CD4-positive, alpha-beta T cell treated with Interleukin-10 for 1 hour (primary cell): Measurements from ENCODE around the gene NFATC2IP.
"Not testable (repeated sequence)": the region's sequence is repeated elsewhere in the genome, so short reads cannot be mapped to it uniquely, and the experiment has no call there.

Source experiments
- DNase-seq: peaks from one replicate; pipeline ENCODE4 v3.0.0-alpha.2; 2020

The NFATC2IP gene

DNA sequence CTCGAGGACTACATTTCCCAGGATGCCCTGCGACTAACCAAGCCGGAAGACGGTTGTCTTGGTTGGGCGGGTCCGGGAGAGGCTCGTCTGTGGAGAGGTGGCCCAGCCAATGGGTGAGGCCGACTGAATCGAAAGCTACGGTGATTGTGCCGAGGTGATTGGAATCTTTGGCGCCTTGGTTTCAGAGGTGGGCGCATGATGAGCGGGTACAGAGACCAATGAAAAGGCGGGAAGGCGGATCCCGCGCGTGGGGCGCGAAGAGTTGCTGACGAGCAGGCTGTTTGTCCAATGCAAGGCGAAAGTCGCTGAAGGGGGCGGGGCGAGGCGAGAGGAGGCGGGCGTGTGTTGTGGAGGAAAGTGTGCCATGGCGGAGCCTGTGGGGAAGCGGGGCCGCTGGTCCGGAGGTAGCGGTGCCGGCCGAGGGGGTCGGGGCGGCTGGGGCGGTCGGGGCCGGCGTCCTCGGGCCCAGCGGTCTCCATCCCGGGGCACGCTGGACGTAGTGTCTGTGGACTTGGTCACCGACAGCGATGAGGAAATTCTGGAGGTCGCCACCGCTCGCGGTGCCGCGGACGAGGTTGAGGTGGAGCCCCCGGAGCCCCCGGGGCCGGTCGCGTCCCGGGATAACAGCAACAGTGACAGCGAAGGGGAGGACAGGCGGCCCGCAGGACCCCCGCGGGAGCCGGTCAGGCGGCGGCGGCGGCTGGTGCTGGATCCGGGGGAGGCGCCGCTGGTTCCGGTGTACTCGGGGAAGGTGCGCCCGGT is at the start of gene NFATC2IP:
TSS of gene NFATC2IP (plus strand) at position 290 of the 762 bp plus-strand sequence. CDS start at position 365, 75 bp downstream.
- DNase-seq = peak; percentile 100

GRCh38 chr16:28901862-28902261 is 48.9 kb upstream of the NFATC2IP start:
- DNase-seq = no peak

DNA sequence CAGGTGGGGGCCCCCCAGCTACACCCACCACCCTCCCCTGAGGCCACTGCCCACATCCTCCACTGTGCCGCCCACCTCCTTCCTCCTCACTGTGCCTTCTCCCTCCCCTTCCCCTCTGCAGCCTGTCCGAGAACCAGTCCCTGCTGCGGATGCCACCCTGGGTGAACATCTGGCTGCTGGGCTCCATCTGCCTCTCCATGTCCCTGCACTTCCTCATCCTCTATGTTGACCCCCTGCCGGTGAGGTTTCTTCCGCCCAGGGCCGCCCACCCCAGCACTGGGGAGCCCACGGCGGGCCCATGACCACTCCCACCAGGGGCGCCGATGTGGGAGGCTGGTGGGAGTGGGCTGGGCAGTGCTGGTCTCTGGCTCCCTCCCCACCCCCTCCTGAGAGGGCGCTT is 47.8 kb upstream of the NFATC2IP start:
- DNase-seq = no peak

DNA sequence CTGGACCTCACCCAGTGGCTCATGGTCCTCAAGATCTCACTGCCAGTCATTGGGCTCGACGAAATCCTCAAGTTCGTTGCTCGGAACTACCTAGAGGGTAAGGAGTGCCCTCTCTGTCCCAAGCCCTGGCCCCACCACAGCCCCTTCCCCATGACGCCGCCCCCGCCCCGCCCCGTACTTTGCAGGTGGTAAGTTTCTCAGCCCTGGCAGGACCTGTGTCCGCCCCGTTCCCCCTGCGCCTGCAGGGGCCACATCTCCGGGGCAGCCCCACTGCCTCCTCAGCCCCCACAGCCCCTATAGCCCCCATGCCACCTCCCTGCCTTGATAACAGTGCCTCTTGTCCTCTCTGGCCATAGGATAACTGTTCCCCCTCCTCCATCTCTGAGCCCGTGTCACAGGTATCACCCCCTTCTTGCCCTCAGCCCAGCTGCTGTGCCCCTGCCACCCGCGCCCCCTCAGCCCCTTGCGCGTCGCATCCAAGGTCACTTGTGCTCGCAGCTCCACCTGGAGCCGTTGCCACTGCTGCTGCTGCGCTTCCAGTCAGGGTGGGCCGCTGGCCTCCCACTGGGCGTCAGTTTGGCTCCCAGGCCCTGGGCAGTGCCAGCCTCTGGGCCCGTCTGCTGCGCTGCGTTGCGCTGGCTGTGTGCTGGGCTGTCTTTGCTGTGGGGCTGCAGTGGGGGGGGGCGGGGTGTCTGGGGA is 47.2 kb upstream of the NFATC2IP start:
- no peak for DNase-seq

- no peak for DNase-seq
Measured at GRCh38 chr16:28904363-28904762, 46.4 kb upstream of the NFATC2IP start.

DNA sequence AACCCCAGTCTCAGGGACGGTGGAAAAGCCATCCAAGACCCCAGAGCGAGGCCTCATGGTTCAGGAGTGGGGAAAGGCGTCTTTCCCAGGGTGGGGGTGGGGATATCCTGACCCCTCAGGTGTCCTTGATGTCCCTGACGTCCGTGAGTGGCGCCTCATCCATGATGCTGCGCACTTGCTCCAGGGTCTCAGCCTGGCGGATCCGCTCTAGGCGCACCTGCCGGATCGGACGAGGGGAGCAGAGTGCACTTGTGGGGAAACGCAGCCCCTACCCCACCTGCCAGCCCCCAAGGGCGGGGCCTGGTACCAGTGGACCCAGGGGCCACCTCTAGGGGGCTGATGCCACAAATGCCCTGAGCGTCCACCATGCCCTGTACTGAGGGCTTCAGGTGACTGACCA is 45.9 kb upstream of the NFATC2IP start:
- DNase-seq = no peak

GRCh38 chr16:28905229-28905754 is 45.4 kb upstream of the NFATC2IP start:
- no peak for DNase-seq

GRCh38 chr16:28905800-28906372 is 44.9 kb upstream of the NFATC2IP start:
- DNase-seq = no peak

DNA sequence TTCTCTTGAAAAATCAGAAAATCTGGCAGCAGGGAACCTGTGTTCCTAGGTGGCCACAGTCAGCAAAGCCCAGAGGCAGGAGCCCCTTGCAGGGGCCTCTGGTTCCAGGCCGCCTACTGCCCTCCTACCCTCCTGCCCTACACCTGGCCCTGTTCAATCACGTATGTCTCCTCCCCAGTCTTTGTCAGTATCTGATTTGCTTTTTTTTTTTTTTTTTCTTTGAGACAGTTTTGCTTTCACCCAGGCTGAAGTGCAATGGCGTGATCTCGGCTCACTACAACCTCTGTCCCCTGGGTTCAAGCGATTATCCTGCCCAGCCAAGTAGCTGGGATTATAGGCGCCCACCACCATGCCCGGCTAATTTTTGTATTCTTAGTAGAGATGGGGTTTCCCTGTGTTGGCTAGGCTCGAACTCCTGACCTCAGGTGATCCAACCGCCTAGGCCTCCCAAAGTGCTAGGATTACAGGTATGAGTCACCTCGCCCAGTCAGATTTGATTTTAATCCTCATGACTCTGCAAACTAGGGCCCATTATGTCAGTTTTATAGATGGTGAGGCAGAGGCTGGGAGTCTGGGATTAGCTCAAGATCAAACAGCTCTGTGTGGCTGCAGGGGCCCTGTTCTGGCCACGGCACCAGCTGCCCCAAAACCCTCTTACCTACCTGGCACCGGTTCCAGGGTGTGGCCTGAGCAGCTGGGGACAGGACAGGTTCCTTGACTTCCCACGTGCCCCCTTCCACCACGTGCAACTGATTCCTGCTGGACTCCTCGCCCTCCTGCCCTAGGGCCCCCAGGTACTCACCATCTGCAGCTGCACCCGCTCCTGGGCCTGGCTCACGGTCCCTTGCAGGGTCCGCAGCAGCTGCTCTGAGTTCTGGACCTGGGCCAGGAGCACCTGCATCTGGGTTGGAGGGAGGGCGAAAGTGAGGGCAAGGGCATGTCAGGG is 40.4 kb upstream of the NFATC2IP start:
- DNase-seq = no peak

DNA sequence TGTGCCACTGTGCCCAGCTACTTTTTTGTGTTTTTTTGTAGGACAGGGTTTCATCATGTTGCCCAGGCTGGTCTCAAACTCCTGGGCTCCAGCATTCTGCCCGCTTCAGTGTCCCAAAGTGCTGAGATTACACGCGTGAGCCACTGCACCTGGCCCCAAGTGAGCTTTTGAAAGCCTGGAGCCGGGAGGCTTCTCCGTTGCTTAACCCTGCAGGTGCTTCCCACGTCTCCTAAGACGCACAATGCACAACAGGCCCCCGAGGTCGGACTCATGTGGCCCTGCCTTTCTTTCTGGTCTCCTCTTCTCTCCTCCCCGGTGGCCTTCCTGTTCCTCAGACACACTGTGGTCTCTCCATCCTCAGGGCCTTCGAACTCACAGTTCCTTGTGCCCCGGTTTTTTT is 38.2 kb upstream of the NFATC2IP start:
- DNase-seq = no peak

DNA sequence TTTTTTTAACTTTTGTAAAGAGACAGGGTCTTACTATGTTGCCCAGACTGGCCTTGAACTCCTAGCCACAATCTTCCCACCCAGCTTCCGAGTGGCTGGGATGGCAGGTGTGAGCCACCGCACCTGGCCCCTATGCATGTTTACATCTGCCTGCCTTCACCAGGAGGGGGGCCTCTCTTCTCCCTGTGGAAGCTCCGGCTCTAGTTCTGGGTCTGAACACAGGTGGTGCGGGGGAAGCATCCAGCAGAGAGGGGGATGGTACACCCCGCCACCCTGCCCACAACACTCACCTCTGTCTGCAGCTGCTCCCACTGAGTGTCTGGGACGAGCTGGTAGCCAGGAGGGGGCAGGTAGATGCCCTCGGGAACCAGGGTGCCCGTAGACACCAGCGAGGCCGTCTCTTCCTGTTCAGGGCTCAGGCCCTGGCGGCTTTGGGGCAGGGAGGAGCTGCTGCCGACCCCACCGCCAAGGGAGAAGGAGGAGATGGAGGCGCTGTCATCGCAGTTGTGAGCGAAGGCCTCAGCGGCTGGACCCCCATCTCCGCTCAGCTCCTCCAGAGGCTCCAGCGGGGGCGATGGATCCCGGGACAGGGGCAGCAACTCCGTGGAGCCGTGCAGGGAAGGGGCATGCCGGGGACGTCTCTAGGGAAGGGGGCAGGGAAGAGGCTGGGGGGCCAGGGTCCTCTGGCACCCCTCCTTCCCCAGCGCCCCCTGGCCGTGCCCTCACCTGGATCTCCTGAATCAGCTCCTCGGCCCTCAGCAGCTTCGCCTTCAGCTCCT is 36.6 kb upstream of the NFATC2IP start:
- no peak for DNase-seq

DNA sequence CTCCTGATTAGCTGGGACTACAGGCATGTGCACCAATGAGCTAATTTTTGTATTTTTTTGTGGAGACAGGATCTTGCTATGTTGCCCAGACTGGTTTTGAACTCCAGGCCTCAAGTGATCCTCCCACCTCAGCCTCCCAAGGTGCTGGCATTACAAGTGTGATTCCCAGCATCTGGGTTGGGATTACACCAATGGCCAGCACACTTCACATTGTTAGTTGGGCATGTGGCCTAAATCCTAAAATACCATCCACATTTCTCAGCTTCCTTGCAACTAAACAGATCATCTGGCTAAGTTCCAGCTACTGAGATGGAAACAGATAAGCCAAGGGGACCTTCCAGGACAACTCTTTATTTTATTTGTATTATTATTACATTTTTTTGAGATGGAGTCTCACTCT is 35.6 kb upstream of the NFATC2IP start:
- DNase-seq = no peak

DNA sequence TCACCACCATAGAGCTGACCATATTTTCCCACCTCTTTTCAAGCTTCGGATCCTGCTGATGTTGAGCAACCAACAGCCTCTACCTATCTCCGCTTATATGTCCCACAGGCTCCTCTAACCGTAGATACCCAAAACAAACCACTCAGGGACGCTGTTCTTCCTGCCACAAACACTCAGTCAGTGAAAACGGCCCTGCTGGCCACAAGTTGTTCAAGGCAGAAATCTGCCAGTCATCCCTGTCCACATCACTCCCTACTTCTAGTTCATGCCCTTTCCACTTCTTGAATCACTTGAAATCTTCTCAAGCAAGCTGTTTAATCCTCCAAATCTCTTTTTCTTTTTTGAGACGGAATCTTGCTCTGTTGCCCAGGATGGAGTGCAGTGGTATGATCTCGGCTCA is 33.6 kb upstream of the NFATC2IP start:
- DNase-seq = no peak

- no peak for DNase-seq
Measured at GRCh38 chr16:28918698-28919097, 32.0 kb upstream of the NFATC2IP start.

DNA sequence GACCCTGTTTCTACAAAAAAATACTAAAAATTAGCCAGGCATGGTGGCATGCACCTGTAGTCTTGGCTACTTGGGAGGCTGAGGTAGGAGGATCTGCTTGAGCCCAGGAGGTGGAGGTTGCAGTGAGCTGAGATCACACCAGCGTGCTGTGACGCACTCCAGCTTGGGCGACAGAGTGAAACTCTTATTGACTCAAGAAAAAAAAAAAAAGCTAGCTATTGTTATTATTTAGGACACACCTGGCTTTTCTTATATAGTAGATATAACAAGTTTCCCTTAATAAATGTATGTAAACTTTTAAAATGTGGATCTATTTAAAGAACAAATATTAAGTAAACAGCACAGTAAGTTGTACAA is 27.5 kb upstream of the NFATC2IP start:
- DNase-seq = no peak

GRCh38 chr16:28923652-28924398 is 26.9 kb upstream of the NFATC2IP start:
- peak; percentile 10 for DNase-seq

- no peak for DNase-seq
Measured at GRCh38 chr16:28924399-28924761, 26.4 kb upstream of the NFATC2IP start.

DNA sequence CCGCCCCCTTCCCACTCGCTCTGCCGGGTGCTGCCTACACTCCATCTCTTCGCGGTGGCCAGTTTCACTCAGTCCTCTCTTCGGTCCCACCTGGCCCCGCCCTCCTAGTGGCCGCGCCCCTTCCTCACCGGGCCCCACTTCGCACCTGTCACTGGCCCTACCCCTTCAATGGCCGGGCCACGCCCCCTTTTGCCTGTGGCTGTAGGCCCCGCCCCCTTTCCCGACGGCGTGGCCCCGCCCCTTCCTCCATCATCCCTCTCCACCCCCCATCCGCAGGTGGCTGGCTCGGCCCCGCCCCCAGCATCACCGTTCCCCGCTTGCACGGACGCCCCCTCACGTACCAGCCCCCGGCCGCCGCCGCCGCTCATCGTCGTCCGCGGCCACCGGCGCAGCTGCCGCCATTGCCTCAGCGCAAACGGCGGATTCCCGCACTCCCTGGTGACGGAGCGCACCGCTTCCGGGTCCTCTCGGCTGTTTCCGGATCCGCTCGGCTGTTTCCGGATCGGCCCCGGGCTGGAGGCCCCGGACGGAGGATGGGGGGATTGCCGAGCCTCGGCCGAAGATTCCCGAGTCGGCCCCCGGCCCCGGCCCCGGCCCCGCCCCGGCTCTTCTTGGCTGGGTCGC is 25.9 kb upstream of the NFATC2IP start, which contains the start of gene RABEP2:
TSS of gene RABEP2 (minus strand) at position 477 of the 624 bp plus-strand sequence. CDS start at position 402, 75 bp downstream.
- peak; percentile 95 for DNase-seq

- DNase-seq = peak; percentile 83
Measured at GRCh38 chr16:28925386-28926228, 25.1 kb upstream of the NFATC2IP start.

- not testable (repeated sequence) for DNase-seq
Measured at GRCh38 chr16:28926284-28926683, 24.5 kb upstream of the NFATC2IP start.
